Activated naive CD4-positive, alpha-beta T cell treated with anti-CD3 and anti-CD28 coated beads for 36 hours (primary cell): ENCODE results near the gene KLHL41. TPM values are rescaled to one million over a fixed set of nuclear protein-coding genes. Genes with fewer than 3 reads are reported as not detected.

Source experiments
- CTCF ChIA-PET: fragments of 350-600 bp; sonication (Branson Sonifier 250); formaldehyde crosslinking; loops from one replicate; lab custom pipeline; 2021; ENCODE audit warnings: antibody characterized with exemption; lab: Charles Lee
- DNase-seq: peaks from one replicate; pipeline ENCODE4 v3.0.0-alpha.2; 2020
- H3K27ac Mint-ChIP-seq: one replicate; pipeline ENCODE4 v1.8.0; 2021; ENCODE audit warnings: mild to moderate bottlenecking, mixed read lengths
- H3K27me3 Mint-ChIP-seq: one replicate; pipeline ENCODE4 v1.8.0; 2021; ENCODE audit warnings: low read depth, mixed read lengths
- H3K36me3 Mint-ChIP-seq: one replicate; pipeline ENCODE4 v1.8.0; 2021; ENCODE audit warnings: low read depth, mixed read lengths
- H3K4me1 Mint-ChIP-seq: one replicate; pipeline ENCODE4 v1.8.0; 2021; ENCODE audit warnings: low read depth, mixed read lengths
- H3K4me3 Mint-ChIP-seq: one replicate; pipeline ENCODE4 v1.8.0; 2021; ENCODE audit warnings: mild to moderate bottlenecking, moderate library complexity, mixed read lengths
- H3K9me3 Mint-ChIP-seq: one replicate; pipeline ENCODE4 v1.8.0; 2021; ENCODE audit warnings: mixed read lengths
- intact Hi-C: fragments of 100-400 bp; cut with micrococcal nuclease; formaldehyde crosslinking; loops from one replicate; pipeline ENCODE4 v1.15.1; 2023
- total RNA-seq, 2 experiments: library from RNA; stranded (reverse); gene quantifications; one replicate each; pipeline ENCODE4 v1.2.3, GENCODE V29; 2021

Gene KLHL41
- total RNA-seq, result not detected

GRCh38 chr2:169509298-169509885, at the start of gene KLHL41:
Gene KLHL41 (plus strand): TSS chr2:169509702. CDS start chr2:169509779, 77 bp downstream.
- intact Hi-C loops, result no loop called here
- peaks cover 1% of the 10 kb centered on the region for H3K4me1 Mint-ChIP-seq
- H3K27ac Mint-ChIP-seq, result no peak within 1 kb of the TSS
- CTCF ChIA-PET, result interaction anchor here (0.6 kb wide), 1 partner anchor 131 kb away, joined by 3 read pairs; no protein-coding TSS in a partner anchor
- peaks cover 9% of the 10 kb centered on the region for H3K36me3 Mint-ChIP-seq
- no peak for DNase-seq
- no peaks in the 10 kb centered on the region for H3K27me3 Mint-ChIP-seq
- H3K4me3 Mint-ChIP-seq, result no peak within 1 kb of the TSS
- no peaks in the 10 kb centered on the region for H3K9me3 Mint-ChIP-seq

- CTCF ChIA-PET, result no interaction called here
- Mint-ChIP-seq H3K27me3 (no peaks in the 10 kb centered on the region), H3K27ac (no peak overlapping the region), H3K36me3 (no peaks in the 10 kb centered on the region), H3K4me3 (no peak overlapping the region), H3K4me1 (no peaks in the 10 kb centered on the region), H3K9me3 (no peaks in the 10 kb centered on the region)
- intact Hi-C loops, result loop anchor here (5.0 kb wide), 1 partner anchor 489 kb away; no protein-coding TSS in a partner anchor
- DNase-seq, result no peak
These were observed 48.4 kb upstream of the KLHL41 start for GRCh38 chr2:169461143-169461542.

GRCh38 chr2:169462896-169463695, 46.4 kb upstream of the KLHL41 start:
- intact Hi-C loops, result loop anchor here (5.0 kb wide), 1 partner anchor 491 kb away; no protein-coding TSS in a partner anchor
- H3K27me3 Mint-ChIP-seq, result no peaks in the 10 kb centered on the region
- H3K27ac Mint-ChIP-seq, result no peak overlapping the region
- H3K4me3 Mint-ChIP-seq, result no peak overlapping the region
- no peak for DNase-seq
- H3K9me3 Mint-ChIP-seq, result no peaks in the 10 kb centered on the region
- CTCF ChIA-PET, result interaction anchor here (0.7 to 1.2 kb wide), 5 partner anchors 9 to 110 kb away, joined by 3 read pairs; no protein-coding TSS in a partner anchor
- H3K36me3 Mint-ChIP-seq, result no peaks in the 10 kb centered on the region
- no peaks in the 10 kb centered on the region for H3K4me1 Mint-ChIP-seq

- CTCF ChIA-PET, result no interaction called here
These were observed 45.0 kb upstream of the KLHL41 start for GRCh38 chr2:169464466-169464865.

GRCh38 chr2:169464882-169465281, 44.6 kb upstream of the KLHL41 start:
- H3K9me3 Mint-ChIP-seq, result no peaks in the 10 kb centered on the region
- no peak overlapping the region for H3K4me3 Mint-ChIP-seq
- H3K27ac Mint-ChIP-seq, result no peak overlapping the region
- H3K36me3 Mint-ChIP-seq, result no peaks in the 10 kb centered on the region
- intact Hi-C loops, result loop anchor here (5.0 kb wide), 1 partner anchor 493 kb away; no protein-coding TSS in a partner anchor
- CTCF ChIA-PET, result no interaction called here
- H3K4me1 Mint-ChIP-seq, result no peaks in the 10 kb centered on the region
- DNase-seq, result no peak
- no peaks in the 10 kb centered on the region for H3K27me3 Mint-ChIP-seq

More at GRCh38 chr2:169464466-169464865, 45.0 kb upstream of the KLHL41 start:
- Mint-ChIP-seq H3K4me1 (no peaks in the 10 kb centered on the region), H3K9me3 (no peaks in the 10 kb centered on the region), H3K36me3 (no peaks in the 10 kb centered on the region), H3K27ac (no peak overlapping the region), H3K27me3 (no peaks in the 10 kb centered on the region), H3K4me3 (no peak overlapping the region)
- no peak for DNase-seq
- intact Hi-C loops, result loop anchor here (5.0 kb wide), 1 partner anchor 492 kb away; no protein-coding TSS in a partner anchor

GRCh38 chr2:169468841-169469240, 40.7 kb upstream of the KLHL41 start:
- H3K4me3 Mint-ChIP-seq, result no peak overlapping the region
- H3K36me3 Mint-ChIP-seq, result no peaks in the 10 kb centered on the region
- no peak overlapping the region for H3K27ac Mint-ChIP-seq
- DNase-seq, result no peak
- CTCF ChIA-PET, result interaction anchor here (1.0 to 1.4 kb wide), 2 partner anchors 10 to 359 kb away, joined by 3 to 9 read pairs; partner anchors contain the start of gene BBS5
- intact Hi-C loops, result loop anchor here (2.0 kb wide), 1 partner anchor 94 kb away; no protein-coding TSS in a partner anchor
- H3K9me3 Mint-ChIP-seq, result no peaks in the 10 kb centered on the region
- no peaks in the 10 kb centered on the region for H3K27me3 Mint-ChIP-seq
- H3K4me1 Mint-ChIP-seq, result no peaks in the 10 kb centered on the region

- Mint-ChIP-seq H3K4me3 (no peak overlapping the region), H3K9me3 (no peaks in the 10 kb centered on the region), H3K4me1 (no peaks in the 10 kb centered on the region), H3K27ac (no peak overlapping the region), H3K36me3 (no peaks in the 10 kb centered on the region), H3K27me3 (no peaks in the 10 kb centered on the region)
- DNase-seq, result no peak
- CTCF ChIA-PET, result interaction anchor here (1.4 kb wide), 1 partner anchor 9 kb away, joined by 9 read pairs; the partner anchor contains the start of gene BBS5
- intact Hi-C loops, result loop anchor here (2.0 kb wide), 1 partner anchor 93 kb away; no protein-coding TSS in a partner anchor
These were observed 39.4 kb upstream of the KLHL41 start for GRCh38 chr2:169469952-169470572.

- CTCF ChIA-PET, result interaction anchor here (1.6 kb wide), 1 partner anchor 9 kb away, joined by 3 read pairs; no protein-coding TSS in a partner anchor
These were observed 37.3 kb upstream of the KLHL41 start for GRCh38 chr2:169472249-169472648.

GRCh38 chr2:169476459-169476858, 33.0 kb upstream of the KLHL41 start:
- Mint-ChIP-seq H3K27ac (no peak overlapping the region), H3K9me3 (no peaks in the 10 kb centered on the region), H3K36me3 (no peaks in the 10 kb centered on the region), H3K4me3 (no peak overlapping the region), H3K27me3 (no peaks in the 10 kb centered on the region), H3K4me1 (peaks cover 10% of the 10 kb centered on the region)
- CTCF ChIA-PET, result no interaction called here
- intact Hi-C loops, result loop anchor here (5.0 kb wide), 1 partner anchor 351 kb away; the partner anchor contains the start of gene UBR3
- DNase-seq, result no peak

More at GRCh38 chr2:169472249-169472648, 37.3 kb upstream of the KLHL41 start:
- H3K4me3 Mint-ChIP-seq, result no peak overlapping the region
- intact Hi-C loops, result no loop called here
- no peaks in the 10 kb centered on the region for H3K9me3 Mint-ChIP-seq
- H3K36me3 Mint-ChIP-seq, result no peaks in the 10 kb centered on the region
- DNase-seq, result no peak
- no peaks in the 10 kb centered on the region for H3K4me1 Mint-ChIP-seq
- no peaks in the 10 kb centered on the region for H3K27me3 Mint-ChIP-seq
- H3K27ac Mint-ChIP-seq, result no peak overlapping the region

GRCh38 chr2:169478339-169478738, 31.2 kb upstream of the KLHL41 start:
- CTCF ChIA-PET, result interaction anchor here (2.3 to 2.8 kb wide), 2 partner anchors 9 to 50 kb away, joined by 6 to 9 read pairs; no protein-coding TSS in a partner anchor
- H3K36me3 Mint-ChIP-seq, result no peaks in the 10 kb centered on the region
- intact Hi-C loops, result loop anchor here (2.0 to 5.0 kb wide), 4 partner anchors 114 to 349 kb away; partner anchors contain the start of genes CFAP210, PHOSPHO2, SSB and UBR3
- DNase-seq, result no peak
- no peaks in the 10 kb centered on the region for H3K27me3 Mint-ChIP-seq
- H3K9me3 Mint-ChIP-seq, result no peaks in the 10 kb centered on the region
- H3K4me3 Mint-ChIP-seq, result peak overlapping the region; percentile 91
- peaks cover 10% of the 10 kb centered on the region for H3K4me1 Mint-ChIP-seq
- no peak overlapping the region for H3K27ac Mint-ChIP-seq

GRCh38 chr2:169478745-169479256, 30.7 kb upstream of the KLHL41 start:
- Mint-ChIP-seq H3K27ac (no peak overlapping the region), H3K9me3 (no peaks in the 10 kb centered on the region), H3K4me1 (peaks cover 10% of the 10 kb centered on the region), H3K27me3 (no peaks in the 10 kb centered on the region), H3K4me3 (peak overlapping the region; percentile 91), H3K36me3 (no peaks in the 10 kb centered on the region)
- intact Hi-C loops, result loop anchor here (1.0 to 5.0 kb wide), 5 partner anchors 94 to 348 kb away; partner anchors contain the start of genes CFAP210, FASTKD1, PHOSPHO2 and SSB
- peak; percentile 7 for DNase-seq
- CTCF ChIA-PET, result interaction anchor here (0.7 to 2.8 kb wide), 5 partner anchors 9 to 354 kb away, joined by 3 to 9 read pairs (median 5); no protein-coding TSS in a partner anchor
